ENCODE results near the gene CLEC16A. TPM values are rescaled to one million over a fixed set of nuclear protein-coding genes. Genes with fewer than 3 reads are reported as not detected.
A peak's percentile ranks its signal among the peaks of the same experiment; 100 is the strongest.

Gene CLEC16A
- total RNA-seq, 1 donor from 2014 or later = 58.1 TPM

GRCh38 chr16:11079652-11080187 lies 135.4 kb downstream of the CLEC16A start:
- Mint-ChIP-seq H3K27ac (ENCODE audit: unreplicated experiment) (no peak overlapping the region), H3K4me3 (ENCODE audit: unreplicated experiment) (no peak overlapping the region), H3K9me3 (ENCODE audit: unreplicated experiment) (no peaks in the 10 kb centered on the region), H3K36me3 (ENCODE audit: low read depth, unreplicated experiment) (peaks cover 30% of the 10 kb centered on the region), H3K27me3 (ENCODE audit: unreplicated experiment) (peaks cover 7% of the 10 kb centered on the region), H3K4me1 (ENCODE audit: unreplicated experiment) (peaks cover 3% of the 10 kb centered on the region)
- DNase-seq (ENCODE audit: low spot score) = no peak
- no peak for TF ChIP-seq CTCF (IDR thresholded peaks at IDR 0.05; ENCODE audit: unreplicated experiment)

- peaks cover 5% of the 10 kb centered on the region for H3K27me3 Mint-ChIP-seq (ENCODE audit: unreplicated experiment)
- DNase-seq (ENCODE audit: low spot score) = no peak
- H3K9me3 Mint-ChIP-seq (ENCODE audit: unreplicated experiment) = no peaks in the 10 kb centered on the region
- peaks cover 30% of the 10 kb centered on the region for H3K36me3 Mint-ChIP-seq (ENCODE audit: low read depth, unreplicated experiment)
- no peak for TF ChIP-seq CTCF (IDR thresholded peaks at IDR 0.05; ENCODE audit: unreplicated experiment)
- no peak overlapping the region for H3K27ac Mint-ChIP-seq (ENCODE audit: unreplicated experiment)
- H3K4me3 Mint-ChIP-seq (ENCODE audit: unreplicated experiment) = no peak overlapping the region
- H3K4me1 Mint-ChIP-seq (ENCODE audit: unreplicated experiment) = peaks cover 3% of the 10 kb centered on the region
Observed at GRCh38 chr16:11080327-11080967, 136.1 kb downstream of the CLEC16A start.

- Mint-ChIP-seq H3K27ac (ENCODE audit: unreplicated experiment) (peak overlapping the region; percentile 23), H3K4me1 (ENCODE audit: unreplicated experiment) (peaks cover 3% of the 10 kb centered on the region), H3K36me3 (ENCODE audit: low read depth, unreplicated experiment) (peaks cover 30% of the 10 kb centered on the region), H3K4me3 (ENCODE audit: unreplicated experiment) (peak overlapping the region; percentile 9), H3K27me3 (ENCODE audit: unreplicated experiment) (peaks cover 7% of the 10 kb centered on the region), H3K9me3 (ENCODE audit: unreplicated experiment) (no peaks in the 10 kb centered on the region)
- no peak for DNase-seq (ENCODE audit: low spot score)
- no peak for TF ChIP-seq CTCF (IDR thresholded peaks at IDR 0.05; ENCODE audit: unreplicated experiment)
Observed at GRCh38 chr16:11080999-11081630, 136.8 kb downstream of the CLEC16A start.

GRCh38 chr16:11082108-11082859 lies 137.9 kb downstream of the CLEC16A start:
- DNase-seq (ENCODE audit: low spot score) = no peak
- H3K9me3 Mint-ChIP-seq (ENCODE audit: unreplicated experiment) = no peaks in the 10 kb centered on the region
- TF ChIP-seq CTCF (IDR thresholded peaks at IDR 0.05; ENCODE audit: unreplicated experiment) = no peak
- peaks cover 3% of the 10 kb centered on the region for H3K27me3 Mint-ChIP-seq (ENCODE audit: unreplicated experiment)
- no peak overlapping the region for H3K4me3 Mint-ChIP-seq (ENCODE audit: unreplicated experiment)
- no peak overlapping the region for H3K27ac Mint-ChIP-seq (ENCODE audit: unreplicated experiment)
- peaks cover 3% of the 10 kb centered on the region for H3K4me1 Mint-ChIP-seq (ENCODE audit: unreplicated experiment)
- H3K36me3 Mint-ChIP-seq (ENCODE audit: low read depth, unreplicated experiment) = peaks cover 30% of the 10 kb centered on the region
